Hepatocyte (in vitro differentiated cells): ENCODE results near the gene KCNC2. TPM values are rescaled to one million over a fixed set of nuclear protein-coding genes. Genes with fewer than 3 reads are reported as not detected.

Experiments used
- DNase-seq: peaks from one replicate; pipeline ENCODE4 v3.0.0-alpha.2; 2016; ENCODE audit warnings: low spot score
- H2AFZ ChIP-seq: fragments of 200-600 bp; sonication (generic); 2 replicates; pipeline ENCODE4 v1.6.0; 2016; ENCODE audit warnings: antibody characterized with exemption, mild to moderate bottlenecking
- H3K27ac ChIP-seq: fragments of 200-600 bp; sonication (generic); 2 replicates; pipeline ENCODE4 v1.5.1; 2016; ENCODE audit warnings: mild to moderate bottlenecking
- H3K27me3 ChIP-seq: fragments of 200-600 bp; sonication (generic); 2 replicates; pipeline ENCODE4 v1.6.1; 2016
- H3K36me3 ChIP-seq: fragments of 200-600 bp; sonication (generic); replicated peaks from 2 replicates; pipeline ENCODE4 v1.5.1; 2016; ENCODE audit warnings: low read depth; ENCODE audit not compliant: insufficient read depth
- H3K4me1 ChIP-seq: fragments of 200-600 bp; sonication (generic); 2 replicates; pipeline ENCODE4 v1.5.1; 2016; ENCODE audit warnings: mild to moderate bottlenecking, moderate library complexity; ENCODE audit not compliant: insufficient read depth
- H3K4me2 ChIP-seq: fragments of 200-600 bp; sonication (generic); 2 replicates; pipeline ENCODE4 v1.6.0; 2016
- H3K4me3 ChIP-seq: fragments of 200-600 bp; sonication (generic); 2 replicates; pipeline ENCODE4 v1.5.1; 2016; ENCODE audit warnings: mild to moderate bottlenecking
- H3K79me2 ChIP-seq: fragments of 200-600 bp; sonication (generic); 2 replicates; pipeline ENCODE4 v1.6.0; 2017; ENCODE audit warnings: mild to moderate bottlenecking
- H3K9me2 ChIP-seq: fragments of 200-600 bp; sonication (generic); replicated peaks from 2 replicates; pipeline ENCODE4 v1.6.0; 2017; ENCODE audit warnings: mild to moderate bottlenecking; ENCODE audit not compliant: insufficient read depth
- H3K9me3 ChIP-seq: fragments of 200-600 bp; sonication (generic); 2 replicates; pipeline ENCODE4 v1.5.1; 2016; ENCODE audit warnings: low read depth, mild to moderate bottlenecking
- H4K20me1 ChIP-seq: fragments of 200-600 bp; sonication (generic); 2 replicates; pipeline ENCODE4 v1.6.0; 2016; ENCODE audit warnings: mild to moderate bottlenecking; ENCODE audit not compliant: insufficient read depth, poor library complexity, severe bottlenecking
- EZH2 ChIP-seq: fragments of 200-600 bp; sonication (generic); IDR thresholded peaks from 2 replicates; pipeline ENCODE4 v1.6.1; 2016; ENCODE audit warnings: antibody characterized with exemption, mild to moderate bottlenecking, borderline replicate concordance
- EZH2phosphoT487 ChIP-seq: fragments of 200-600 bp; sonication (generic); IDR thresholded peaks from one replicate; pipeline ENCODE4 v1.6.1; 2018; ENCODE audit warnings: antibody characterized with exemption, mild to moderate bottlenecking, low read depth, moderate library complexity; ENCODE audit not compliant: unreplicated experiment, severe bottlenecking
- WGBS: methylation state at CpG from one replicate; pipeline ENCODE4 v1.1.6; 2016; ENCODE audit warnings: low lambda C conversion rate; ENCODE audit errors: missing lambda C conversion rate; 5-methylcytosine and 5-hydroxymethylcytosine counted together
- polyA plus RNA-seq: library from polyadenylated mRNA; unstranded; fragments of >200 nt; fragmentation: Nextera tagmentation; extraction: Ambion mirVana; gene quantifications from 2 replicates; pipeline ENCODE4 v1.2.1, GENCODE V29; 2016
- total RNA-seq: library from RNA; depleted of rRNA; stranded (reverse); fragments of >200 nt; gene quantifications from 2 replicates; pipeline ENCODE4 v1.2.3, GENCODE V29; 2014
- TF ChIP-seq, protein P1 (sequence below): fragments of 200-600 bp; sonication (generic); IDR thresholded peaks from 2 replicates; pipeline ENCODE4 v1.5.1; 2016; ENCODE audit warnings: antibody characterized with exemption, mild to moderate bottlenecking; ENCODE audit not compliant: poor library complexity

Gene KCNC2
- total and polyA plus RNA-seq, 2 experiments from 2014 or later: 0.07 TPM; not detected in 1

GRCh38 chr12:75137896-75138295 is 71.7 kb downstream of the KCNC2 start:
- no peaks in the 10 kb centered on the region for H3K9me3 ChIP-seq
- no peak overlapping the region for H3K27ac ChIP-seq

DNA sequence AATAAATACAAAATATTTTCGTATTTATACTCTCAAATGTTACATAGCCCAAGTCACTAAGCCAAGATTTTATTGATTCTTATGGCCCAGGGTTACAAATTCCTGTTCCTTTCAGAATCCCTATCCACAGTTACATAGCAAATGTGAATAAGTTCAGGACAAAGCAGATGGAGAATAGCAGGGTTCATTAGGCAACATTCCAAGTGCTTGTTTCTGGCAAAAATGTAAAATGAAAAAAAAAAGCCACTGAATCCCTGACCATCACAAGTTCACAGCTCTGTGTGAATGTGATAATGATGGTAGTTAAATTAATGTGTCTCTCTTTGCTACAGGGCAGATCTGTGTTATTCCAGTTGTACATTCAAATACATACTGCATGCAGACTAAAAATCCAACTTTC is 74.6 kb downstream of the KCNC2 start:
- 66% methylated on average over 1 of the region's 1 CpG for WGBS

More at GRCh38 chr12:75137896-75138295, 71.7 kb downstream of the KCNC2 start:
- Histone ChIP-seq H3K4me1 (no peaks in the 10 kb centered on the region), H3K4me3 (no peak overlapping the region), H3K79me2 (no peaks in the 10 kb centered on the region), H2AFZ (no peak overlapping the region), H3K9me2 (no peaks in the 10 kb centered on the region), H3K27me3 (no peaks in the 10 kb centered on the region), H4K20me1 (no peaks in the 10 kb centered on the region), H3K4me2 (no peak overlapping the region), H3K36me3 (no peaks in the 10 kb centered on the region)
- DNase-seq: no peak
- no peak for TF ChIP-seq EZH2
- TF ChIP-seq, protein P1, sequence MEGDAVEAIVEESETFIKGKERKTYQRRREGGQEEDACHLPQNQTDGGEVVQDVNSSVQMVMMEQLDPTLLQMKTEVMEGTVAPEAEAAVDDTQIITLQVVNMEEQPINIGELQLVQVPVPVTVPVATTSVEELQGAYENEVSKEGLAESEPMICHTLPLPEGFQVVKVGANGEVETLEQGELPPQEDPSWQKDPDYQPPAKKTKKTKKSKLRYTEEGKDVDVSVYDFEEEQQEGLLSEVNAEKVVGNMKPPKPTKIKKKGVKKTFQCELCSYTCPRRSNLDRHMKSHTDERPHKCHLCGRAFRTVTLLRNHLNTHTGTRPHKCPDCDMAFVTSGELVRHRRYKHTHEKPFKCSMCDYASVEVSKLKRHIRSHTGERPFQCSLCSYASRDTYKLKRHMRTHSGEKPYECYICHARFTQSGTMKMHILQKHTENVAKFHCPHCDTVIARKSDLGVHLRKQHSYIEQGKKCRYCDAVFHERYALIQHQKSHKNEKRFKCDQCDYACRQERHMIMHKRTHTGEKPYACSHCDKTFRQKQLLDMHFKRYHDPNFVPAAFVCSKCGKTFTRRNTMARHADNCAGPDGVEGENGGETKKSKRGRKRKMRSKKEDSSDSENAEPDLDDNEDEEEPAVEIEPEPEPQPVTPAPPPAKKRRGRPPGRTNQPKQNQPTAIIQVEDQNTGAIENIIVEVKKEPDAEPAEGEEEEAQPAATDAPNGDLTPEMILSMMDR: no peak
- TF ChIP-seq EZH2phosphoT487: no peak

DNA sequence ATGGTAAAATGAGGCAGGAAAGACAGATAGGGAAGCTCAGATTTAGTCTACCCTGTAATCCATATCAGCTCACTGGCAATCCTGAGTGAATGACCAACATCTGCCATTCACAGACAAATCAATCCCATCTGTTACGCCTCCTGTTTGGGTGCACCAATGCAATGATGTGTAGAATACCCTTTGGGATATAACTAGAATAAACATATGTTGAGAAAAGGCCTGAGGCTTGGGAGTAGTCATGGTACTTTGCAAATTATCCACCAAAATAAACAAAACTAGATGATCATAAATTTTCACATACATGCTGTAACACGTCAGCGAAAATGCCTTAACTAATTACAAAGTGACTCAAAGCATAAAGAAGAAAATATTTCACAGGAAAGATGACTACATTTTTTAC is 78.8 kb downstream of the KCNC2 start:
- H3K27me3 ChIP-seq: no peaks in the 10 kb centered on the region
- no peaks in the 10 kb centered on the region for H3K79me2 ChIP-seq
- no peak overlapping the region for H3K27ac ChIP-seq
- H3K36me3 ChIP-seq: no peaks in the 10 kb centered on the region
- no peak overlapping the region for H2AFZ ChIP-seq
- H3K4me3 ChIP-seq: no peak overlapping the region
- H3K4me1 ChIP-seq: no peaks in the 10 kb centered on the region
- no peaks in the 10 kb centered on the region for H3K9me3 ChIP-seq
- 88% methylated on average over 3 of the region's 3 CpGs for WGBS
- TF ChIP-seq EZH2: no peak
- no peak for TF ChIP-seq EZH2phosphoT487
- TF ChIP-seq, protein P1: no peak
- H3K4me2 ChIP-seq: no peak overlapping the region
- H3K9me2 ChIP-seq: no peaks in the 10 kb centered on the region
- DNase-seq: no peak
- H4K20me1 ChIP-seq: no peaks in the 10 kb centered on the region

More for the DNA sequence above, 74.6 kb downstream of the KCNC2 start:
- TF ChIP-seq, protein P1: no peak
- TF ChIP-seq EZH2: no peak
- TF ChIP-seq EZH2phosphoT487: no peak
- Histone ChIP-seq H3K36me3 (no peaks in the 10 kb centered on the region), H3K4me2 (no peak overlapping the region), H3K27me3 (no peaks in the 10 kb centered on the region), H3K9me2 (no peaks in the 10 kb centered on the region), H3K79me2 (no peaks in the 10 kb centered on the region), H3K9me3 (no peaks in the 10 kb centered on the region), H4K20me1 (no peaks in the 10 kb centered on the region), H3K4me3 (no peak overlapping the region), H2AFZ (no peak overlapping the region), H3K27ac (no peak overlapping the region), H3K4me1 (no peaks in the 10 kb centered on the region)
- DNase-seq: no peak

DNA sequence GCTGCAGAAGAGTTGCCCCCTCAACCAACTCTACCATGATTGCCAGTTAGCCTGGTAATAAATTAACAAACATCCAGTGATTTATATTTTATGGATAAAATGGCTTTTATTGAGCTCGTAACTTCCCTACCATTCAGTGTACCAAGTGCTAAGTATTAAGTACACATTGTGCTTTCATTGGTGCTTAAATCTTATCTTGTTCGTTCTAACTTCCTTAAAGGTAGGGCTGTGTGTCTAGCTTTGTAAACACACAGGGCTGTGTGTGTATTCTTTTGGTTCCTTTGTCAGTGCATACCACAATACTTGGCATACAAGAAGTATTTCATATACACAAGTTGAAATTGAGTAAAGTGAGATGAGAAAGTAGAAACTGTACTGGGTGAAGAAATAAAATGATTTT is 80.4 kb downstream of the KCNC2 start:
- no peaks in the 10 kb centered on the region for H3K27me3 ChIP-seq
- H3K4me2 ChIP-seq: no peak overlapping the region
- 43% methylated on average over 2 of the region's 2 CpGs for WGBS
- H3K36me3 ChIP-seq: no peaks in the 10 kb centered on the region
- H3K79me2 ChIP-seq: no peaks in the 10 kb centered on the region
- DNase-seq: no peak
- no peak overlapping the region for H2AFZ ChIP-seq
- H3K9me3 ChIP-seq: no peaks in the 10 kb centered on the region
- TF ChIP-seq EZH2 (no peak), EZH2phosphoT487 (no peak)
- TF ChIP-seq, protein P1: no peak
- no peaks in the 10 kb centered on the region for H3K4me1 ChIP-seq
- H3K4me3 ChIP-seq: no peak overlapping the region
- H3K9me2 ChIP-seq: no peaks in the 10 kb centered on the region
- H3K27ac ChIP-seq: no peak overlapping the region
- H4K20me1 ChIP-seq: no peaks in the 10 kb centered on the region
